GM21786 (cell line): ENCODE results near the gene S100A10.

ENCODE experiments used
- ATAC-seq: cut with Tn5 transposase; IDR thresholded peaks from one replicate; pipeline ENCODE4 v1.9.1; 2021; ENCODE audit not compliant: unreplicated experiment

Gene S100A10, protein sequence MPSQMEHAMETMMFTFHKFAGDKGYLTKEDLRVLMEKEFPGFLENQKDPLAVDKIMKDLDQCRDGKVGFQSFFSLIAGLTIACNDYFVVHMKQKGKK

DNA sequence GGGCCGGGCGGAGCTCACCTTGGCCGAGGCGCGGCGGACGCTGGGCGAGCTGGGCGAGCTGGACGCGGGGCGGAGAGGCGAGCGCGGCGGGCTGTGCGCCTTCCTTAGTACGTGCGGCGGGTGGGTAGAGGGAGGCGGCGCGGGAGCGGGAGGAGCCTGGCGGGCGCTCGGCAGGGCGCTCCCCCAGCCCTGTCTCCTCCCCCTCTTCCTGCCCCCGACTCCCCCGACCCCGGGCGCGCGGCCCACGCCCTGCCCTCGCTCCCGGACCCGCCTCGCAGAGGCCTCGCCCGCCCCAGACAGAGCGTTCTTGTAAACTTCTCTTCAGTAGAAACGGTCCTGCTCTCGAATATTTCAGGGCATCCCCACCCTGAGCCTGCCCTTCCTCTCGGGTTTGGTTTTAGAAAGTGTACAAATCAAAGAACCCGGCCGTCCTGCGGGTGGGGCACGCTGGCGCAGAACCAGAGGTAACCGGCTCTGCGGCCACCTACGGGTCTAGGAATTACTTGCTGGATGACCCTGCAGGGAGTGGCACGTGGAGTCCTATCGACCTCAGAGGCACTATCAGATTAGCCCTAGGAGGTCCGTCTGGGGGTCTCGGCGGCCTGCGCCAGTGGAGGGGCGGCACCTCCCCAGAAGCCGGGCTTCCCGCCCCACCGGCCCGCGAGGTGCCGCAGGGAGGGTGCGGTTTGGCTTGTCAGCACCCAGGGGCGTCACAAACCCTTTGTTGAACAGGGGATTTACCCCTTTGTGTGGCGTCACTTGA, at the start of gene S100A10:
Gene S100A10 (minus strand): TSS at position 126 of the 763 bp plus-strand sequence. CDS start 7,629 bp downstream, outside the sequence.
- ATAC-seq = no peak

DNA sequence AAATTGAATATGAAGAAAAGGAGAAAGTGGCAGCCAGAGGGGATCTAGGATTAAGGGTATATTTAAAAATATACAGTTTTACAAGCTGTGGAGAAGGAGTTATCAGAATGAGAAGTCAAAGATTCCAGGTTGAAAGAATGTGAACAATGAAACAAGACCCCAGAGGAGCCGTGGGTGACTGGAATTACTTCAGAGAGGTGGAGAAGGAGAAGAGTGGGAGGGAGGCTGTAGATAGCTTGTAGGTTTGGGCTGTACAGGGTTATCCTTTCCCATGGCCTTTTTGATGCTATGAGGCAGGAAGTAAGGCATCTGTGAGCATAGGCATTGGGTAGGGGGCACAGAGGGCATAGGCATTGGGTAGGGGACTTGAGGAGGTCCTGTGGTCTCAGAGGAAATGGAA, 48.4 kb upstream of the S100A10 start:
- ATAC-seq = no peak

DNA sequence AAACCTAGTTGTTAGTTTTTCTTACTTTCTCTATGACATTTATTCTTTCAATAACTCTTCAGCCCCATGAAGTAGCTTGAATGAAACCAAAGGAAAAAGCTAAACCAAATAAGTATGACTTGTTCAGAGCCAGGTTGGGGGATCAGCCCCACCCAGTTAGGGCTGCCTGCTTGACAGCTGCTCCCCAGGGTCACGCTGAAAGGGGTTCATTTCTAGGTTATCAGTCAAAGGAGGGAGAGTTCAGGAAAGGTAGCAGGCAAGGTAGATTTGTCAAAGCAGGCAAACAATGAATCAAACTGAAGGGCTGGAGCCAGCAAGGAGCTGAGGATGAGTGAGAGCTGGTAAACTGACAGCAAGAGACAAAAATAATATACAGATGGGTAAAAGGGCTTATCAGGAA, 46.2 kb upstream of the S100A10 start:
- ATAC-seq = no peak

DNA sequence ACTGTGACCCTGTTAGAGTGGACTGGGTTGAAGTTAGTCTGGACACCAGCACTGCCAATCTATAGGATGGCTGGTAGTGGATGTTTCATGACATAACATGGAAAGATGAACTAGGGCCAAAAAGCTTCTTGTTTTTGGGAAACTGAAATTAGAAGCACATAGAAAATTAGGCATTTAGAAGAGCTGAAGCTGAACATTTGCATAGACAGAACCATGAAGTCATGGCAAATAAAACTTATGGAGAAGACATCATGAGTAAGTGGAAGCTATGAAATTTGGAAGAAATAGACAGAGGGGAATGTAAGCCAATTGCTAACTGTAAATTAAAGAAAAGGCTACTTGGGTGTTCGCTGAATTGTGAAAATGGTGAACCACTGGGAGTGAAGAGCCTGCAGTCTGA, 45.8 kb upstream of the S100A10 start:
- ATAC-seq = no peak

DNA sequence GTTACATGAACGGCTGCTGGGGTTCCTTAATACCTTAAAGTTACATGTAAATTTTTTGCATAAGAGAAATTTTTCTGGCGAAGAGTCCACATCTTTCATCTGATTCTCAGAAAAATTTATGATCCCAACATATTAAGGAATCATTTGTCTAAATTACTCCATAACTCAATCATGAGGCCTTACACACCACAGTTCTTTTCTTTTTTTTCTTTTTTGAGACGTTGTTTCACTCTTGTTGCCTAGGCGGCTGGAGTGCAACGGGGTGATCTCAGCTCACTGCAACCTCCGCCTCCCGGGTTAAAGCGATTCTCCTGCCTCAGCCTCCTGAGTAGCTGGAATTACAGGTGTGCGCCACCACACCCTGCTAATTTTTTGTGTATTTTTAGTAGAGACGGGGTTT, 45.2 kb upstream of the S100A10 start:
- no peak for ATAC-seq

DNA sequence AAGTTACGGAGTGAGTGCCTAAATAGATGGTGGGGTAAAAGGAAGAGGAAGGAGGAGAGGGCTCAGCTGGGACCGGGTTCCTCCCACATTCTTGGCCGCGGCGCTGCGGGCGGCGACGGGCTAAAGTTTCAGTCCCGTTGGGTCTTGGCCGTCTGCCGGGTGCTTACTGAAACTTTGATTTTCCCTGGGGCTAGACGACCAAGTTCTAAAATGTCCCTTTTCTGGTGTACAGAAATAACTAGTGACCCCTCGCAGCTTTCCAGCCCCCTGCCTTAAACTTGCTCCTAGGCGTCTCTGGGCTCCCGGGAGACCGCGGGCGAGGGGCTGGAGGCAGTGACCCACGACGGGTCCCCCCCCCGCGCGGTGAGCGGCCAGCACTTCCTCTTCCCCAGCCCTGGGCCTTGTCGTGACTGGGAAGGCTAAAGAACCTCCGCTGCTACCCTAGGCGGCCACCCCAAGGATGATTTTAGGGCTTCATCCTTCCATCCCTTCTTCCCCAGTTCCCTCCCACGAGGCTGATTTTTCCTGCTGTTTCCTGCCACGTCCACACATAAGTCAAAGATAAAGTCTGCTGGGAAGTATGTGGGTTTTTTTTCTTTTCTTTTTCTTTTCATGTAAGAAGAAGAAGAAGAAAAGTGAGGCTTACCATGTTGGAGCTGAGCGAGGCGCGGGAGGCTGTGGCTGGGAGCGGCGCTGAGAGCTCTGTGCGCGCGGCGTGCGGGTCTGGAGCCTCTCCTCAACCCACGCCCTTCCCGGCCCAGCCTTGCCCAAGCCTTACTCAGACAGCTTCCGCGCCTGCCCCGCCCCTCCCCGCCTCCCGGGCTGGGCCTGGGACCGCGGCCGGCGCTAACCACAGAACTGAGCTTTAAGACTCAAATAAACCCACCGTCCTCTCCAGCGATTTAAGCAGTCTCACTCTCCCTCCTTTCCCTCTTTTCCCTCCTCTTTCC, 42.9 kb upstream of the S100A10 start, which contains the start of gene S100A11:
Gene S100A11 (minus strand): TSS at position 738 of the 950 bp plus-strand sequence. CDS start 89 bp downstream, at position 649.
- ATAC-seq = peak; percentile 47

DNA sequence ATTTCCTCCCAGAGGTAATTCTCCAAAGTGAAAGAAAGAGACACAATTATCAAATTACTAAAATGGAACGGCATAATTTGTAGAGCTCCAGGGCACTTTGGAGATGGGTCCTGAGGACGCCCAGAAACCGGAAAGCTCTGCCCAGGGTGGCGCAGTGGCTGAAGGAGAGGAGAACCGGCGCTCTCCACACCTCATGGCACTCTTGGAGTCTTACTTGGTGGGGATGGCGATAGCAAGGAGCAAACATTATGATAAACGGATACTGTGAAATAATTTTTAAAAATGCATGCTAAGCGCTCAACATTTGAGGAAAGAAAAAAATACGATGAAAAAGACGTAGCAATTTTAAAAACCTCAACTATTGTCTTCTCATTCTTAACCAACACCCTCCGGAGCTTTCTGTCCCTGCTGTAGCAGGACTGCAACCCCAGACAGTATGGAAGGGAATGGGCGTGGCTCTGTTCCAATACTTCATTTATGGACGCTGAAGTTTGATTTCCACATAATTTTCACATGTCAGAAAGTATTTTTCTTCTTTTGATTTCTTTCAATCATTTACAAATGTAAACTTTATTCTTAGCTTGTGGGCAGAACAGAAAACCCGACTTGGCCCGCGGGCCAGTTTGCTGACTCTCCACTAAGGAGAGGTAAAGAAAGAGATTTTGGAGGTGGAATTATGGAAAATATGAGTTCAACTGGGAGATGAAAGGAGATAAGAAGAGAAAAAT, 42.0 kb upstream of the S100A10 start:
- no peak for ATAC-seq

DNA sequence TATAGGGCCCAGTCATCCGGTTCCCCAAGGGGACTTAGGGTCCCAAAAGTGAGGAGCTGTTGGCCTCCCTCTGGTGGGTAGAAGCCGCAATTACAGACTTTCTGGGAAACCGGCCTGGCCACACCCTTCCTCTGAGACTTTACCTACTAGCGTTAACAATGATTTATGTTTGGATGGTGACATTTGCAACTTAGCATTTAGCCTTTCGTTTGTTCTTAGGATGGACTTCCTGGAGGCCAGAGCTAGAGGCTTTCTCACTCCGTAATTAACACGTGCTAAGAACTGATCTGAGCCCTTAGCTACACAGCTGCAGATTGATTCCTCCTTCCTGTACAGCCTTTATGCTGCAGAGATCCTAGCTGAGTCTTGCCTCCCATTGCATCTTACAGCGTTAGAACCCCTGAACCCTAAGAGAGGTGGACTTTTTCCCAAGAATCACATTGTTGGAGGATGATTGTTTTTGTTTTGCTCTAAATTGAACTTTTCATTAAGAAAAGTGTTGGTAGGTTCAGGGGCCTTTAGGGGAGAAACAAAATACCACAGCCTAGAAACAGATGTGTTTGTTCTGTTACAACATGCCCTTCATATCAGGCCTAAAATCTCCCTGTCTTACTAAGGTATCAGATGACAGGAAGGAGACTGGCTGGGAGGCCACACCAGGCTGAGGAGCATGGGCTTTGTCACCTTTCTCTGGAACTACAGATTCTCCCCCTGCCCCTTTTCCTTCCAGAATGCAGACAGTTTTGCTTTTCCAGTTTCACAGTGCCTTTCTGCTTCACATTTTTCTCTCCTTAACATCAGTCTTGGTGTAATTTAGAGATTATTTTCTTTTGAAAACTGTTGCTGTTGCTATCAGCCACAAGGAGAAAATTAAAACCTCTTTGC, 41.2 kb upstream of the S100A10 start:
- ATAC-seq = peak; percentile 52

DNA sequence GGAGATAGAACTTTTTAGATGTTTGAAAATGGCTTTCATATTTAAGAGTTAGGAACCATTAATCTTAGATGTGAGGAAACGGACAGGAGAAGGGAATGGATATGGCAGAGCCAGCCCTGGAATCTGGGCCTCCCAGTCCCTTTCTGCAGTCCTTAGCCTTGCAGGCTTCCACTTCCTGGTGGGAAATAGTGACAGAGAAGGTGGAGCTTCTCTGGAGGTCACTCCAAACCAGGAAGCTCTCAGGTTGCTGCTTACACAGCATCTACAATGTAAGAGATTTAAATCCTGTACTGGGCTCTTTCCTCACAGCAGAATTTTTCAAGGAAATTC, 40.6 kb upstream of the S100A10 start:
- ATAC-seq = peak; percentile 11

DNA sequence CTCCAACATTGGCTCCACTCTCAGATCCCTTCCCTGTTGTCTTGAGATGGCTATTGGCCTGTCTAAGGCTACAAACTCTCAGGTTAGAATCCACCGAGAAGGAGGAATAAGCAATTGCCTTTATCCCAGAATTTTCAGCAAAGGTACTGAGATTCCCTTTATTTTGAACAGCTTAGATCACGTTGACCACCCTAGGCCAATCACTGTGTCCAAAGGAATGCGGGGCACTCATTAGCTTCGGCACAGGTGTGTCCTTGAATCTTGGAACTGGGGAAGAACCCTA, 36.2 kb upstream of the S100A10 start:
- no peak for ATAC-seq

DNA sequence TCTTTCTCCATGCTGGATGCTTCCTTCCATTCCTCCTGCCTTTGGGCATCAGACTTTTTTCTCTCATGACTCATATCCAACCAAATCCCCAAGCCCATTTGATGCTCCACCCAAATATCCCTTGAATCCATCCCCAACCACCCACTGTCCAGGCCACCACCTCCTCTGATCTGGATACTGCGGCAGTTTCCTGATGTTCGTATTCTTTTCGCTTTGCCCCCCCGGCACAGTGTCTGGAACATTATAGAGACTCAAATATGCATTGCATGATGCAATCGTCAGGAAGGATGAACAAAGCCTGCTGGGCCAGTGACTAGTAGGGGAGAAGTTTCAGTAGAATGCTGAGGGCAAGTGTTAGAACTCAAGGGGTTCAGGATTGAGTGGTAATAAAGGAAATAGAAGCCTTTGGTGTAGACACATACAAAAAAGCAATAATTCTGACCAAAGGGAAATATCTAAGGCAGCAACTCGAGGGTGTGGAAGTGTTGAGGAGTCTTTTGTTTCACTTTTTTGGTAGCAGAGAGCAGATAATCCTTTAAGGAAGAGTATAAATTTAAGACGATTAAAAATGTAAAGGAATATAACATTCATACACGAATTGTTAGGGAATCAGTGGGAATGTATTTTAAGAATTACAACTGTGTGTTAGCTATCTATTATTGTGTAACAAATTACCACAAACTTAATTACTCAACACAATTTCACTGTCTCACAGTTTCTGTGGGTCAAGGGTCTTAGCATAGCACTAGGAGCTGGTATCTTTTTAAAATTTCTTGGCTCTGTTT, 35.7 kb upstream of the S100A10 start:
- ATAC-seq = no peak

DNA sequence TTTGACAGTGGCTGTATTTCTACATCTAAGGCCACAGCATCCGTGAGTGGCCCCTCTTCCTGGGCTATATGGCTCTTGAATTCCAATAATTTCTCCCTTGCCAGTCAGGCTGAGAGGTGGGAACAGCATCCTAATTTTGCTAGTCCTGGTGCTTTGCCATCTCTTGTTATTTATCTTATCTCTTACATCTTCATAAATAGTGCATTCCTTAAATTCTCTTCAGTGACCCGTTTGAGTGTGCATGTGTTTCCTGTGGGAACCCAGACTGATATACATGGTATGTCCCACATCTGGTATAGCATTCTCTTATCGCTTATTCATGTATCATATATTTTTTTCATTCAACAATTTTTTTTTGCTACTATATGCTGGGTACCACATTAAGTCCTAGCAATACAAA, 33.2 kb upstream of the S100A10 start:
- no peak for ATAC-seq

DNA sequence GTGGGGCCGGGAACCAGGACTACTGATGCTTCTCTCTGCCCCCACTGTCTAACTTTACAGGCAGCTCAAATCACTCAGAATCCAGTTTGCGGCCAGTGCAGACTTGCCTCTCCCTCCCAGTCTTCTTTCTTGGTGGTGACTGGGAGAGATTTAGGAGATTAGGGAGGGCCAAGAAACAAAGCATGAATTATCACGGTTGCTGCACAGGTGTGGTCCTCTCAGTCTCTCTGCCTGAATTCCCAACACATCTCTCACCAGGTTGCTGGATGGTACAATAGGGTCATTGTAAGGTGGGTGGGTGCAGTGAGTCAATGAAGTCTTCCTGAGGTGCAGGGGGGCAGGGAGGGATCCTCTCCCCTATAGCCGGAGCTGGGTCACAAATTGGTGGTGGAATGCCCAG, 30.6 kb upstream of the S100A10 start:
- ATAC-seq = no peak

DNA sequence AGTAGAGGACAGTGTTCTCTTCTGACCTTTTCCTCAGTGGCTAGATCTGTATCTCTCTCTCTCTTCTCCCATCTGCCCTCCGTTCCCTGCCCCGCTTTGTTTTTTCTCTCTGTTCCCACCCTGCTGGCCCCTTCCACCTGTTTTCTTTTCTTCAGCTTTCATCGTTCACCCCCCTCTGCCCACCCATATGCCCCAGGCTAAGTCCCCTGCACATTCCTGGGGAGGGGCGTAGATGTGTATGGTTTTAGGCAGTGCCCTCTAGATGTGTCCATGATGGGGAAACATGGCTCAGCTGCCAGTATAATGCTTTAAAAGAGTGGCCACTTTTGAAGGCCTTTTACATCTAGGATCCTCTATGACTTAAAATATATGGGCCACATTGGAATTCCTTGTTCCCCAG, 29.6 kb upstream of the S100A10 start:
- no peak for ATAC-seq

DNA sequence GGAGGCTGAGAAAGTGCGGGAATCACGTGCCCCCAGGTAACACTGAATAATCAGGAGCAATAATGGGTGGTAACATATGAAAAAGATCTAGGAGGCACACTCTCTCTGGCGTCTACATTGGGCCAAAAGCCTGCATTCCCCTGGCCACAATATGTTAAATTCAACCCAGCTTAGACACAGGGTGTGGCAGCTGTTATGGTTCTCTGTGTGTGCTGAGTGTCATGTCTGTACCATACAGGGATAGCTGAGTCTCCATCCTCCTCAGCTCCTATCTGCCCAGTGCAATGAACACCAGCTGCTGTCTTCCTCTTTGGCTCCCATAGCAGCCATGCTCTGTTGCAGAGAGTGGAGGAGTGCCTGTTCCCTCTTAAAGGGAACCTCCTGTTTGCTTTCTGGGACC, 28.8 kb upstream of the S100A10 start:
- ATAC-seq = no peak

DNA sequence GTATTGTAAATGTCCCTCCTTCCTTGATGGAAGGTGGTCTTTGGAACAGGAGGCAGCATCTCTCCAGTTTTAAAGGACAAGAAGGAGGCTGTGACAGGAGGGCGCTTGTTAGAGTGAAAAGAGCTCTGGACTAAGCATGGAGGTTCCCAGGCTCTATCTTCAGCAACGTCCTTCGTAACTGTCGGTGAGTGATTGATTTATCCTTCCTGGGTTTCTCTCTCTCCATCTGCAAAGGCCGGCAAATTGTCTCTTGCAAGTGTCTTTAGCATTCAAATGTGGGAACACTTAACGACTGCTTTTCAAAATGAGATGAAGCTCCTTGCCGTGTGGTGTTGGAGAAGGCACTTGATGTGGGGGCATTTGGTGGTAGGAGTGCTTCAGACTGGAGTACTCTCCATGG, 27.9 kb upstream of the S100A10 start:
- no peak for ATAC-seq

DNA sequence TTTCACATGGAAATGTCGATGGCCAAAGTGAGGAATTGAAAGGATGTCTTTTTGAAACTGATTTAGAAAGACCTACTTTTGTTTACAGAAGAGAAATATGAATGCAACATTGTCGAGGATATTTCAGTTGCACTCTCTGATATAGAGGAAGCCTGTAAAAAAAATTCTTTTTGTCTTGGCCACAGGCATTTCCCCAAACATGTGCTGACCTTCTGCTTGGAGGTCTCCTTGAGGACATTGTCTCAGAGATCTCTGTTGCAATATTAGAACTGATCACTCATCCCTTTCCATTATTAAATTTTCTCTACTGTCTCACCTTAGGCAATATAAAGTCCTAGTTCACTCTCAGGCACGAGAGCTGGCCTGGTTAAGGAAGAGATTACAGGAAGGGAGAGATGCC, 27.2 kb upstream of the S100A10 start:
- no peak for ATAC-seq

DNA sequence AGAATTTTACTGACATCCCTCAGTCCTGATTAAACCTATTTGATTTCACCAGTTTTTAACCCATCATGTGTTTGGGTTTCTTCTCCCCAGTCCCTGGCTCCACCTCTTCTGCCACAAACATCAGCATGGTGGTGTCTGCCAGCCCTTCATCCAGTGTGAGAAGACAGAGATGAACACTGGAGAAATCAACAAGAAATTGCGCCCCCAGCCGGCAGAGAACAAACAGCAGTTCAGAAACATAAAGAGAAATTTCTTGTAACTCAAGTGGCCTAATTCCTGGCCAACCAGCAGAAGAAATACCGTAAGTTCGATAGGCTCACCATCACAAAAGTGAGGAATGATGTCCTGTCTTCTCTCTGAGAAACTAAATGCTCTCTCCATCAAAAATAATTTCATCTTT, 24.9 kb upstream of the S100A10 start:
- no peak for ATAC-seq

DNA sequence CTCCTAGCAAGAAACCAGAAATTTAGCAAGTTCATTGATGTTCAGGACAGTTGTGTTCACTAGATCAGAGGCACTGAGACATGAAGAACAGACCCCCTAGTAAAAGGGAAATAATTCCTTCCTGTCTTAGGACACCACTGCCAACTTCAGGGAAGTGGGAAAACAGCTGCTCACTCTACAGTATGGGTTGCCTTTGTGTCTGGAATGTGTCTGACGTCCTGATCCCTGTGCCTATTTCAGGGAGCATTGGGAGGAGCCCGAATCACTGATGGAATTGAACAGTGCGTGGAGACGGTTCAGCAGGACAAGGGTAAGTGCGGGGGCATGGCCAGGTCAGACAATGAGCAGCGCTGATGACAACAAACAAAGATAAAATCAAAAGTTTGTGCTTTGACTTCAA, 22.1 kb upstream of the S100A10 start:
- no peak for ATAC-seq

DNA sequence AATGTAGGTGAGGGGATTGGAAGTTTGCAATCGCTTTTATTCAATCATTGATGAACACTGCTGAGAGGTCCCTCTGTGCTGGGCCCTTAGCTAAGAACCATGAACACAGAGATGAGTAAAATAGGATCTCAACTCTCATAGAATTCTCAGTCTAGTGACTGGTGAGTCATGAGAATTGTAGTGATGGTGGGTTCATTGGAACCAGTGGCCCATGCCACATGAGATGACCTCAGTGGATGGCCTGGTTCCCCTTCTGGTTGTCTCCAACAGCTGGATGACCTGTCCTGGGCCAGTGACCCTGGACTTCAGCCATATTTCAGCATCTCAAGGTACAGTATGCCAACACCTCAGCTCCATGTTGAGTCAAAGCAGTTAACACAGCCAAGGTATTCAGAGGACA, 21.3 kb upstream of the S100A10 start:
- ATAC-seq = no peak
